GM12878 (cell line): ENCODE results near the gene MYO10. TPM values are rescaled to one million over a fixed set of nuclear protein-coding genes. Genes with fewer than 3 reads are reported as not detected.
A peak's percentile ranks its signal among the peaks of the same experiment; 100 is the strongest.

Source experiments
- ATAC-seq: fragments of 200-7000 bp; cut with Tn5 transposase; 3 replicates; pipeline ENCODE4 v1.9.1; 2020; ENCODE audit warnings: mild to moderate bottlenecking, moderate library complexity
- BruUV-seq: library from RNA; stranded (reverse); fragments of 400-500 nt; replicated peaks from 2 replicates; lab custom pipeline; 2021; lab: Mats Ljungman, UMichigan
- CTCF ChIA-PET: fragments of 300-600 bp; sonication (Branson Sonifier 250); formaldehyde crosslinking; extraction: SDS; loops from one replicate; lab custom pipeline; 2021; ENCODE audit warnings: inconsistent platforms; lab: Yijun Ruan, JAX
- POLR2A ChIA-PET: fragments of 350-600 bp; formaldehyde crosslinking; extraction: SDS; loops from one replicate; lab custom pipeline; 2021; ENCODE audit warnings: inconsistent platforms; lab: Charles Lee
- RAD21 ChIA-PET: fragments of 300-600 bp; sonication (Branson Sonifier 250); formaldehyde crosslinking; loops from one replicate; lab custom pipeline; 2023; ENCODE audit warnings: antibody characterized with exemption; ENCODE audit not compliant: unreplicated experiment; lab: Charles Lee
- SMC1A ChIA-PET: fragments of 300-600 bp; sonication (Branson Sonifier 250); formaldehyde crosslinking; loops from one replicate; lab custom pipeline; 2023; ENCODE audit not compliant: unreplicated experiment, uncharacterized antibody; lab: Charles Lee
- DNase-seq: peaks from one replicate; pipeline ENCODE4 v3.0.0-alpha.2; 2011; ENCODE audit warnings: low read depth, low spot score
- FAIRE-seq: peaks from 3 replicates; lab custom pipeline; 2011; peaks lifted over from hg19 to GRCh38; lab: Jason Lieb, UNC
- H2AFZ ChIP-seq: 2 replicates; pipeline ENCODE4 v1.6.0; 2011; ENCODE audit warnings: low read depth, low read length, control low read depth; ENCODE audit not compliant: control insufficient read depth
- H3K27ac ChIP-seq: 2 replicates; pipeline ENCODE4 v1.5.1; 2011; ENCODE audit warnings: control low read depth; ENCODE audit not compliant: control insufficient read depth, insufficient read depth
- H3K27me3 ChIP-seq, 2 experiments: replicated peaks in 1 of 2; 2 replicates each; pipeline versions ENCODE4 v1.6.0 to v1.6.1; 2011; ENCODE audit warnings: low read length in 1 of 2; ENCODE audit not compliant: control insufficient read depth in 2 of 2, insufficient read depth in 2 of 2
- H3K36me3 ChIP-seq, 2 experiments: 2 replicates each; pipeline ENCODE4 v1.5.1; 2011; ENCODE audit warnings: low read length in 1 of 2; ENCODE audit not compliant: control insufficient read depth in 2 of 2, insufficient read depth in 2 of 2
- H3K4me1 ChIP-seq: 2 replicates; pipeline ENCODE4 v1.6.1; 2011; ENCODE audit warnings: mild to moderate bottlenecking, low read length, moderate library complexity, mixed read lengths; ENCODE audit not compliant: control insufficient read depth, insufficient read depth
- H3K4me2 ChIP-seq: 2 replicates; pipeline ENCODE4 v1.6.0; 2011; ENCODE audit warnings: control low read depth; ENCODE audit not compliant: control insufficient read depth, insufficient read depth
- H3K4me3 ChIP-seq: fragments of 200-600 bp; sonication (generic); 2 replicates; pipeline ENCODE4 v1.5.1; 2016
- H3K79me2 ChIP-seq: 2 replicates; pipeline ENCODE4 v1.6.0; 2011; ENCODE audit warnings: low read length; ENCODE audit not compliant: control insufficient read depth, insufficient read depth
- H3K9ac ChIP-seq: 2 replicates; pipeline ENCODE4 v1.8.0; 2011; ENCODE audit warnings: low read length, control low read depth, mixed read lengths; ENCODE audit not compliant: control insufficient read depth, insufficient read depth
- H3K9me3 ChIP-seq: replicated peaks from 3 replicates; pipeline ENCODE4 v1.5.1; 2011; ENCODE audit warnings: mild to moderate bottlenecking, low read length; ENCODE audit not compliant: control insufficient read depth, insufficient read depth
- H4K20me1 ChIP-seq: 2 replicates; pipeline ENCODE4 v1.6.0; 2011; ENCODE audit not compliant: control insufficient read depth, insufficient read depth
- ASH2L ChIP-seq: fragments of 300-600, 200-600 bp; sonication (generic); IDR thresholded peaks from 2 replicates; pipeline ENCODE4 v1.6.1; 2017; ENCODE audit warnings: low read depth, mild to moderate bottlenecking, borderline replicate concordance
- ATF2 ChIP-seq: IDR thresholded peaks from 2 replicates; pipeline ENCODE4 v1.6.1; 2012; ENCODE audit warnings: low read length, inconsistent platforms
- CBX3 ChIP-seq: fragments of 200-600 bp; sonication (generic); IDR thresholded peaks from 2 replicates; pipeline ENCODE4 v1.6.1; 2016; ENCODE audit warnings: low read depth, borderline replicate concordance
- CEBPB ChIP-seq, 2 experiments: fragments of 150-350 bp in 1 of 2; IDR thresholded peaks; 2 replicates each; pipeline ENCODE4 v1.6.1; 2012 to 2014; ENCODE audit warnings: low read depth in 2 of 2, low read length in 2 of 2, borderline replicate concordance in 1 of 2, inconsistent platforms in 1 of 2
- CREM ChIP-seq: IDR thresholded peaks from 2 replicates; pipeline ENCODE4 v1.6.1; 2014; ENCODE audit warnings: antibody characterized with exemption, low read depth
- ELK1 ChIP-seq: IDR thresholded peaks from 2 replicates; pipeline ENCODE4 v1.6.1; 2012; ENCODE audit warnings: low read depth, low read length, improper control_type of control experiment
- EP300 ChIP-seq, 2 experiments: fragments of 150-350 bp in 1 of 2; IDR thresholded peaks; 2 replicates each; pipeline ENCODE4 v1.6.1; 2011 to 2012; ENCODE audit warnings: low read depth in 2 of 2, low read length in 2 of 2, borderline replicate concordance in 1 of 2, improper control_type of control experiment in 1 of 2, inconsistent platforms in 1 of 2; ENCODE audit not compliant: control insufficient read depth in 1 of 2
- HCFC1 ChIP-seq: fragments of 150-350 bp; IDR thresholded peaks from 2 replicates; pipeline ENCODE4 v1.6.1; 2014; ENCODE audit warnings: low read length
- KLF5 ChIP-seq: fragments of 450-650 bp; IDR thresholded peaks from 2 replicates; pipeline ENCODE4 v1.6.1; 2014; ENCODE audit warnings: mild to moderate bottlenecking; ENCODE audit not compliant: partially characterized antibody
- MLLT1 ChIP-seq: fragments of 450-650 bp; IDR thresholded peaks from 2 replicates; pipeline ENCODE4 v1.6.1; 2016; ENCODE audit warnings: mild to moderate bottlenecking
- SIX5 ChIP-seq: IDR thresholded peaks from 2 replicates; pipeline ENCODE4 v1.6.1; 2011; ENCODE audit warnings: mild to moderate bottlenecking, low read depth, low read length, moderate library complexity; ENCODE audit not compliant: severe bottlenecking
- SREBF2 ChIP-seq: IDR thresholded peaks from 2 replicates; pipeline ENCODE4 v1.6.1; 2012; ENCODE audit warnings: mild to moderate bottlenecking, low read length
- TARDBP ChIP-seq: IDR thresholded peaks from 2 replicates; pipeline ENCODE4 v1.6.1; 2016; ENCODE audit warnings: borderline replicate concordance
- WRNIP1 ChIP-seq: IDR thresholded peaks from 2 replicates; pipeline ENCODE4 v1.6.1; 2011; ENCODE audit warnings: low read depth, low read length, improper control_type of control experiment, borderline replicate concordance
- ZBTB33 ChIP-seq: fragments of 450-650 bp; IDR thresholded peaks from 2 replicates; pipeline ENCODE4 v1.6.1; 2017; ENCODE audit warnings: mild to moderate bottlenecking
- ZNF622 ChIP-seq: fragments of 450-650 bp; IDR thresholded peaks from 2 replicates; pipeline ENCODE4 v1.6.1; 2017; ENCODE audit warnings: mild to moderate bottlenecking, inconsistent platforms
- WGBS: methylation state at CpG from one replicate; pipeline ENCODE4 v1.1.6; 2016; ENCODE audit warnings: low lambda C conversion rate; ENCODE audit not compliant: insufficient replicate concordance, insufficient coverage; ENCODE audit errors: missing lambda C conversion rate; 5-methylcytosine and 5-hydroxymethylcytosine counted together
- in situ Hi-C: fragments of 300-500 bp; cut with MboI; formaldehyde crosslinking; loops from 9 replicates; pipeline ENCODE4 v1.14.3; 2018; ENCODE audit warnings: mixed read lengths
- intact Hi-C: fragments of 100-400 bp; cut with micrococcal nuclease; formaldehyde crosslinking; loops from one replicate; pipeline ENCODE4 v1.14.2; 2022; ENCODE audit not compliant: unreplicated experiment
- polyA plus RNA-seq, 11 experiments: library from polyadenylated mRNA; depleted of rRNA in 4 of 11; unstranded in 6 of 11; stranded (reverse) in 5 of 11; fragments of >200 nt; fragmentation: Nextera tagmentation in 4 of 11; fragmentation: Illumina TruSeq in 1 of 11; extraction: Ambion mirVana in 4 of 11; extraction: Trizol in 1 of 11; gene quantifications; 1 replicate in 1 of 11; 2 replicates in 10 of 11; pipeline versions ENCODE4 v1.2.1 to v1.2.3, GENCODE V29; 2011 to 2016; ENCODE audit warnings: inconsistent platforms in 2 of 11, missing spikeins in 2 of 11, low read depth in 1 of 11
- total RNA-seq, 4 experiments: library from RNA; depleted of rRNA in 3 of 4; stranded (reverse); fragments of >200 nt in 3 of 4; fragmentation: Illumina TruSeq in 1 of 4; extraction: Trizol in 1 of 4; gene quantifications; 2 replicates each; pipeline versions ENCODE4 v1.2.1 to v1.2.3, GENCODE V29; 2013 to 2021

MYO10 gene
- total and polyA plus RNA-seq, 10 of the 15 experiments (the other 5 are each of a cell fraction or from before 2014, with no cell fraction given): 0.02 to 0.77 (median 0.17) TPM

GRCh38 chr5:16885635-16886365 is 50.3 kb downstream of the MYO10 start:
- DNase-seq (no peak), ATAC-seq (peak; percentile 37), FAIRE-seq (no peak)
- Histone ChIP-seq H3K27me3 (no peaks in the 10 kb centered on the region), H2AFZ (no peak overlapping the region), H3K4me2 (no peak overlapping the region), H4K20me1 (no peaks in the 10 kb centered on the region), H3K79me2 (no peaks in the 10 kb centered on the region), H3K36me3 (no peaks in the 10 kb centered on the region), H3K9me3 (no peaks in the 10 kb centered on the region), H3K4me3 (no peak overlapping the region), H3K27ac (no peak overlapping the region), H3K4me1 (no peaks in the 10 kb centered on the region), H3K9ac (no peak overlapping the region)
- no TSS peak for BruUV-seq
- TF ChIP-seq CEBPB (IDR thresholded peaks at IDR 0.05; ENCODE audit: borderline replicate concordance in 1 of 2, low read depth in 2 of 2, low read length in 2 of 2) (no peak), ZBTB33 (no peak), EP300 (IDR thresholded peaks at IDR 0.05; ENCODE audit: borderline replicate concordance in 1 of 2, control insufficient read depth in 1 of 2, low read depth in 2 of 2, low read length in 2 of 2) (no peak), KLF5 (no peak), WRNIP1 (no peak), CBX3 (no peak), ELK1 (no peak), HCFC1 (no peak), ZNF622 (no peak), ATF2 (no peak), CREM (no peak), TARDBP (no peak), SREBF2 (no peak), SIX5 (no peak), ASH2L (no peak), MLLT1 (no peak)
- SMC1A ChIA-PET: no interaction called here
- WGBS: 31% methylated on average over 11 of the region's 13 CpGs
- RAD21 ChIA-PET: no interaction called here
- in situ Hi-C loops: no loop called here
- POLR2A ChIA-PET: interaction anchor here (0.5 to 0.6 kb wide), 2 partner anchors 36 to 310 kb away, joined by 3 read pairs; no protein-coding TSS in a partner anchor
- intact Hi-C loops: no loop called here
- CTCF ChIA-PET: no interaction called here
